Activated effector memory CD4-positive, alpha-beta T cell treated with Interleukin-2 at 50 U/mL for 16 hours (primary cell): ENCODE results near the gene CD8A.

ENCODE experiments used
- DNase-seq: peaks from one replicate; pipeline ENCODE4 v3.0.0-alpha.2; 2020

The CD8A gene

GRCh38 chr2:86808315-86809161 lies 17.8 kb upstream of the CD8A start:
- DNase-seq: peak; percentile 84

GRCh38 chr2:86807468-86808275 lies 17.0 kb upstream of the CD8A start:
- no peak for DNase-seq

- no peak for DNase-seq
Observed at GRCh38 chr2:86807133-86807467, 16.4 kb upstream of the CD8A start.

- DNase-seq: no peak
Observed at GRCh38 chr2:86806059-86806857, 15.5 kb upstream of the CD8A start.

- no peak for DNase-seq
Observed at GRCh38 chr2:86800856-86801567, 10.3 kb upstream of the CD8A start.

GRCh38 chr2:86794861-86795260 lies 4.1 kb upstream of the CD8A start:
- no peak for DNase-seq

GRCh38 chr2:86793752-86794151 lies 3.0 kb upstream of the CD8A start:
- DNase-seq: no peak

GRCh38 chr2:86791573-86791972 lies 860 bp upstream of the CD8A start:
- no peak for DNase-seq

GRCh38 chr2:86790134-86790675 lies 508 bp downstream of the CD8A start:
- DNase-seq: no peak

- DNase-seq: no peak
Observed at GRCh38 chr2:86789687-86790133, 1.0 kb downstream of the CD8A start.

- DNase-seq: no peak
Observed at GRCh38 chr2:86788881-86789686, 1.6 kb downstream of the CD8A start.

- DNase-seq: no peak
Observed at GRCh38 chr2:86788165-86788564, 2.5 kb downstream of the CD8A start.

- no peak for DNase-seq
Observed at GRCh38 chr2:86787736-86788135, 3.0 kb downstream of the CD8A start.

- DNase-seq: no peak
Observed at GRCh38 chr2:86786001-86786536, 4.6 kb downstream of the CD8A start.

GRCh38 chr2:86785456-86785855 lies 5.3 kb downstream of the CD8A start:
- DNase-seq: no peak

GRCh38 chr2:86783615-86784339 lies 6.9 kb downstream of the CD8A start:
- DNase-seq: no peak

- DNase-seq: no peak
Observed at GRCh38 chr2:86782748-86783147, 8.0 kb downstream of the CD8A start.

GRCh38 chr2:86781363-86781762 lies 9.3 kb downstream of the CD8A start:
- DNase-seq: no peak

- DNase-seq: no peak
Observed at GRCh38 chr2:86779971-86780370, 10.7 kb downstream of the CD8A start.

- DNase-seq: no peak
Observed at GRCh38 chr2:86778957-86779356, 11.8 kb downstream of the CD8A start.
